GM19193 (cell line): ENCODE data around the gene CMIP.

ENCODE experiments used
- POLR2A ChIP-seq: IDR thresholded peaks from 4 replicates; pipeline ENCODE4 v1.6.1; 2011; ENCODE audit not compliant: insufficient read depth, insufficient read length; ENCODE audit errors: extremely low read depth

CMIP gene

DNA sequence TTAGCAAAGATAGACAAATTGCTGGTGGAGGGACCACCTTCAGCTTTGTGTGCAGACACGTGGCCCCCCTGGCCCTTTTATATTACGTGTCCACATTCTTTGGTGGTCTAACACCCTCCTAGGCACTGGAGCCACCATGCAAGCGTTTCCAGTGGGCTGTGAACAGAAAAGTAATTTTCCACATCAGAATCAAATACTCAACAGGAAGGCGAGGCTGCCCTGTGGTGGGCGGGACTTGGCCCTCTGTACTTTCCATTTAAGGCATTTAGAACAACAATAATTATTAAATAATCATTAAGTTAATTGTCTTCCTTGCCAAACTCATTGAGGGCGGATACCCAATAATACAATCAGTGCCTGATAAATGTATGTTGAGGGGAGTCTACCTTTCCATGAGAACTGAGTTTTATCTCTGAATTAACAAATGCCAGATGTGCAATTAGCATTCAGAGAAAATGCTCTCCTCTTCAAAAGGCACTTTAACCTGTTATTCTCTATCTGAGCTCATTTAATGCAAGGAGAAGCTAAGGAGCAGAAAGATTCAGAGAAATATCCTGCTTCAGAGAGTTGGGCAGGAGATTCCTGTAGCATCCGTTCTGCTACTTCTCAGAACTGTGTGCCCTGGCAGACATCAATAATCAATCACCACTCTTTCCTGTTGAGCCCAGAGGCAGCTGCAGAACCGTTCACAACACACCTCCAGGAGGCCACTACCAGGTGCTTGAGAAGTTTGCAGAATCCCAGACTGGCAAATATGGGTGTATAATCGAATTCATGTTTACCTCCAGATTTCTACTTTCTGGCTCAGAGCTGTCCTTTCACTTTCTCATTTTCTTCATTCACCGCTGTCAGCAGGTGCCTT lies 109.4 kb downstream of the CMIP start:
- no peak for TF ChIP-seq POLR2A

DNA sequence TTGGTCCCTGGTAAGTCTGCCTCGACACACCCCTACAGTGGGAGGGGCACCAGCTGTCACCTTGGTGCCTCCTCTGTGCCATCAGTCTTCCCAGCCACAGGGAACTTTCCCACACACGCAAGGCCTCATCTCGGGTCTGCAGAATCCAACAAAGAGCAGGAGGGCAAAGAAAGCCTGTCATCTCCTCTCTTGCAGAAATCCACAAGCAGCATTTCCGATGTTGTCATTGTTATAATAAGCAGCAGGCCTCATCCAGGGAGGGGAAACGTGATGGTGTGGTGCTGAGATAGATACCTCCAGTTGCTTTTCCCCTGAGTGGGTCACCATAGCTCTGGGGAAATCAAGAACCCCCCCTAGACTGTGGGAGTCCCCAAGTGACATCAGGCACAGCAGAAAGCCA lies 110.4 kb downstream of the CMIP start:
- no peak for TF ChIP-seq POLR2A

DNA sequence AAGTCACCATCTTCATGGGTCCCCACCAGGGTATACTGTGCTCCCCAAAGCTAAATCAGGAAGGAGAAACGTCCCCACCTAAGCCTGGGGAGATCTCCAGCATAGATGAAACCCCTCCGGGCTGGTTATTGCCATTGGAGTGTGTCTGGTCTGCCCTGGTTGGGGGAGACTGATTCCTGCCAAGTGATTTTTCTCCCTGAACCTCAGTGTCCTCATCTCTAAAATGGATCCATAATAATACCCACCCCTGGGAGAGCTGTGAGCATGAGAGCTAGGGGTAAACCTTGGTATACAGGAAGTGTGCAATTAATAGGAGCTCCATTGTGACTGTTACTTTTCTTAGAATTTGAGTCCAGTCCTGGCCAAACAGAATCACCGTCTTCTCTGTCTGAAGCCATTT lies 111.1 kb downstream of the CMIP start:
- TF ChIP-seq POLR2A = no peak

DNA sequence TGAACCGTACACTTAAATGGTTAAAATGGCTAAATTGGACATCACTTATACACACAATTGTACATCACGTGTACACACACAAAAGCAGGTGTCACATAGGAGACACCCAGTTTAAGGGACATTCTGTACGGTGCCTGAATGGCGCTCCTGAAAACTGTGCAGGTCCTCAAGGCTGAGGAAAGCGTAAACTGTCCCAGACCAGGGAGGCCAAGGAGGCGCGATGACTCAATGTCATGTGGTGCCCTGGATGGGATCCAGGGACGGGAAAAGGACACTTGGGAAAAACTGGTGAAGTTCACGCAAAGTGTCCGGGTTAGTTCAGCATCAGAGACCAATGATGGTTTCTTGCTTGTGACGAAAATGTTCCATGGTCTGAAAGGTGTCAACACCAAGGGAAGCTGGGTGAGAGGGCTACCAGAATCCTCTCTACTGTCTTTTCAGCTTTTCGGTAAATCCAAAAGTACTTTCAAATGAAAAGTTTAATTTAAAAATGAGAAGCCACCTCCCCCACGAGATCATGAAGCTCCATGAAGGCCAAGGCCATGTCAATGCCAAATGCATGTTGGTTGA lies 112.2 kb downstream of the CMIP start:
- TF ChIP-seq POLR2A = no peak

DNA sequence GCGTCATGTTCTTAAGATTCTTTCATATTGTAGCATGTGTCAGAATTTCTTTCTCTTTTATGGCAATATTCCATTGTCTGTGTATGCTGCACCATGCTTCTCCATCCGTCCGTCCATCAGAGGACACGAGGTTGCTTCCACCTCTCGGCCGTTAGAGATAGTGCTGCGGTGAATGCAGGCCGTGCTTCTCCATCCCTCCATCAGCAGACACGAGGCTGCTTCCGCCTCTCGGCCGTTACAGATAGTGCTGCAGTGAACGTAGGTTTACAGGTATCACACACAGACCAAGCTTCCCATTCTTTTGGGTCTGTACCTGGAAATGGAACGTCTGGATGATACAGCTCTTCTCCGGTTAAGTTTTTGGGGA lies 113.5 kb downstream of the CMIP start:
- no peak for TF ChIP-seq POLR2A

DNA sequence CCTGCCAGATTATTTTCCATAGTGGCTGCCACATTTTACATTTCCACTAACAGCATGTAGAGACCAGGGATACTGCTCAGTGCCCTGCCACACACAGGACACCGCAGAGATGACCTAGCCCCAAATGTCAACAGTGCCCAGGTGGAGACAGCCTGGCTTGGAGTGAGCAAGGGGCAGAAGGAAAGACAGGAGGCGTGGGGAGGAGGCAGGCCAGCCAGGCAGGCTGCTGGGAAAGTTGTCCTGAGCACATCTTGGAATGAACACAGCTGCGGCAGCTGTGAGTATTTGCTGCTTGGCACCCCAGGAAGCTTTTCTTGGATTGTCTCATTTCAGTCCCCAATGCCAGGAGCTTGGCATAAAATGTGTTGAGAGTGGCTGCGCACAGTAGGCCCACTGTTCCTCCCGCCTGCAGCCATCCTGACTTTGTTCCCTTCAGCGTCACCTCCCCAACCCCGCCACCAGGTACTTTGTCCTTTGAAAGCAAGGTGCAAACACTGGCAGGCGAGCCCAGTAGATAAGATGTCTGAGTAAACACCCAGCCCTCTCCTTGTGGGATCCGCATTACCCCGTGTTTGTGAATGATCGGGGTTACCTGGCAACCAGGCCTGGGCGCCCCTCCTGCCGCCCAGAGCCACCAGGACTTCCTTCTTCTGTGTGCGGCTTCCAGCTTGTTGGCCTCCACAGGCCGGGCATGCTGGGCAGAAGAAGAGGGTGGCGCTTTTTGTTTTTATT lies 114.0 kb downstream of the CMIP start:
- TF ChIP-seq POLR2A = no peak

DNA sequence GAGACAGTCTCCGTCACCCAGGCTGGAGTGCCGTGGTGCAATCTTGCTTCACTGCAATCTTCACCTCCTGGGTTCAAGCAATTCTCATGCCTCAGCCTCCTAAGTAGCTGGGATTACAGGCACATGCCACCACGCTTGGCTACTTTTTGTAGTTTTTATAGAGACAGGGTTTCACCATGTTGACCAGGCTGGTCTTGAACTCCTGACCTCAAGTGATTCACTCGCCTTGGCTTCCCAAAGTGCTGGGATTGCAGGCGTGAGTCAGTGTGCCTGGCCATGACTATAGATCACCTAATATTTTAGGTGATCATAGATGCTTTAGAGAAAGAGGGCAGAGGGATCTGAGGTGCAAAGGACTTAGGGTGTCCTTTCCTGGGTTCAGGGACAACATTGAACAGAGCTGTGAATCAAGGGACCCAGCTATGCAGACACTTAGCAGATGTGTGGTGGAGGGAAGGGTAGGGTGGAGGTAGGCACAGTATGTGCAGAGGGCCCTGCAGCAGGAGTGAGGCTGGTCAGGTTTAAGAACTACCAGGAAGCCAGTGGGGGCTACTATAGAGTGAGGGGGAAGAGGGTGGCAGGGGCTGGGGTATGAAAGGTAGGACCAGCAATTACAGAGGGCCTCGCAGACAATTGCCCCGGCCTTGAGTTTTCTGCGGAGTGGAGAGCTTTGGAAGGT lies 116.5 kb downstream of the CMIP start:
- no peak for TF ChIP-seq POLR2A

DNA sequence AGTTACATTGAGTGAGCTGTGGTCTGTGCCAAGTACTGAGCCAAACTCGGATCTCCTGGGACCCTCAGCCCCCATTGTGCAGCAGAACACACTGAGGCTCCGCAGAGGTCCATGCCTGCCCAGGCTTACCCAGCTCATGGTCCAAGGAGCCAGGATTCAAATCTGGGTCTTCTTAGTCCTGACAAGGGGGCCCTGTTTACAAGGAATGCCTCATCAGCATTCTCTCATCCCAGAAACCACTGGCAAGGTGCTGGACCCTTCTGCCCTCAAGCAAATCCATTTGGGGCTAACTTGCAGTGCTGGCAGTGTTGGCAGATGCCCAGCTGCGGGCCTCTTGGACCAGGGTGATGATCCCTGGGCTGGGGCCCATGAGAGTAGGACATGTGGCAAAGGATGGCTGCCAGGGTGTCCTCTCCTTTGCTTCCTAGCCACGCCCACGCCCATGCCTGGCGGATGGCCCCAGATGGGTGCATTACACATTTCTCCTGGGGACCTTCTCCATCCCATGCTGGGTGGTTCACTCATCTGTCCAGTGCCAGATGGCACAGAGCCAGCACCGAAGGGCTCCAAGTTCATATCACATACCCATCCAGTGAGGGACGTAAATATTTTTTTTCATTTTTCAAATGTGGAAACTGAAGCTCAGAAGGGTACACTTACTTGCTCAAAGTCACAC lies 117.7 kb downstream of the CMIP start:
- no peak for TF ChIP-seq POLR2A

DNA sequence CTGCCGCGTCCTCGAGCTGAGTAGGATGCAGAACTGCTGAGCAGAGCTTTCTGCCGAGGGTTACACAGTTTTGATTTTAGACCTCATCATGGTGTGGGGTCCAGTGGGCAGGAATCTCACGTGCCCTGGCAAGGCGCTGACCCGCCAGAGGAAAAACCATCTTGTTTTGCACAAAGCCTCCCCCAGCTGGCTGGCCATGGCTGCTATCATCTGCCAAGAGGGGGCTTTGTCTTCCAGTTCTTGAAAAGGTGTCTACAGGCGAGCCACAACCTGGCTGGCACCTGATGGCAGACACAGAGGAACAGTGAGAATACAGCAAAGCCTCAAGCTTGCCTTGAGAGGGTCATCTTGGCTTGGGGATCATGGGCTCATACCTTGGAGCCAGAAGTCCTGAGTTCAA lies 118.3 kb downstream of the CMIP start:
- TF ChIP-seq POLR2A = no peak

DNA sequence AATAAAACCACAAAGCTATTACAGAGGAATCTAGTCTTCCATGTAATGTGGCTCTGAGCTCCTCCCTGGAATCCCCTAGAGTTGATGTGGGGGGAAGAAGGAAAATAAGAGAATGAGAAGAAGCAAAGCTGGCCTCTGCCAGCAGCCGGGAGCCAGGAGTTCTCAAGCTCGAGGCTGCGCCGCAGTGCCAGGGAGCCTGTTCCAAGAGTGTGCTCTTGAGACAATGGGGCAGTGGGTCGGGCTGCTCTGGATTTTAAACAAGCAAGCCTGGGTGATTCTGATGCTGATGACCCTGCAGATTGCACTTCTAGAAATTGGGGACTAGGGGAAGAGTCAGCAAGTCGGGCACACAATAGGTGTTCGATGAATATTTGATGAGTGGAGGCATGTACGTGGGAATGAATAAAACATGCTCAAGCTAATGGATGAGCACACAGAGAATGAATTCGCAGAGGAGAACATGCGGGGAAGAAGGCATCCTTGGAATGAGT lies 119.9 kb downstream of the CMIP start:
- no peak for TF ChIP-seq POLR2A

DNA sequence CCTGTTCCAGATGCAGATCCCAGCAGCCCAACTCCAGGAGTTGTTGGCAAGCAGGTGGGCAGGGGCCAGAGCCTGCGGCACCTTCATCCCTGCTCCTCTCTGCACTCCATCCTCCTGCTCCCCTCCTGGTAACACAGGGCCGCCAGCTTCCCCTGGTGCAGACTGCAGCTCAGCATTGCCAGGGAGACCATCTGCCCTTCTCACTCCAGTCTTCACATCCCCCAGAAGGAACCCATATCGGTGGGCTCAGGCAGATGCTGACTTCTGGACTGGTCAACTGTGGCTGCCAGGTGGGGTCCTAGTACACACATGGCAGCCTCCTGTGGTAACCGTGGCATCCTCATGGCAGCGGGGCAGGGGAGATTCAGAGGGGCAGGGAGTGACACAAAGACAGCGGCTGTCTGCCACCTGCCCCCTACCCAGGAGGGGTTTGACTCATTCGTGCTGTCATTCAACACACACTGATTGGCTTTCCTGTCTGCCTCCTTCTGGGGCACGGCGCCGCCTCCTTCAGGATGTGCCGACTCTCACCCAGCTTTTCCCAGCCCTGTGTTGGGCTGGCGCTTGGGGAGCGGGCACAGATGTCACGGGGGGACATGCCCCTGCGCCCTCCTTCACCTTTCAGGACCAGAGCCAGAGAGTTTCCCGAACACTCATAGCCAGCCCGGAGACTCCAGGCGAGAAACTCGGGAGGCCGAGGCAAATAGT lies 120.9 kb downstream of the CMIP start:
- TF ChIP-seq POLR2A = no peak

DNA sequence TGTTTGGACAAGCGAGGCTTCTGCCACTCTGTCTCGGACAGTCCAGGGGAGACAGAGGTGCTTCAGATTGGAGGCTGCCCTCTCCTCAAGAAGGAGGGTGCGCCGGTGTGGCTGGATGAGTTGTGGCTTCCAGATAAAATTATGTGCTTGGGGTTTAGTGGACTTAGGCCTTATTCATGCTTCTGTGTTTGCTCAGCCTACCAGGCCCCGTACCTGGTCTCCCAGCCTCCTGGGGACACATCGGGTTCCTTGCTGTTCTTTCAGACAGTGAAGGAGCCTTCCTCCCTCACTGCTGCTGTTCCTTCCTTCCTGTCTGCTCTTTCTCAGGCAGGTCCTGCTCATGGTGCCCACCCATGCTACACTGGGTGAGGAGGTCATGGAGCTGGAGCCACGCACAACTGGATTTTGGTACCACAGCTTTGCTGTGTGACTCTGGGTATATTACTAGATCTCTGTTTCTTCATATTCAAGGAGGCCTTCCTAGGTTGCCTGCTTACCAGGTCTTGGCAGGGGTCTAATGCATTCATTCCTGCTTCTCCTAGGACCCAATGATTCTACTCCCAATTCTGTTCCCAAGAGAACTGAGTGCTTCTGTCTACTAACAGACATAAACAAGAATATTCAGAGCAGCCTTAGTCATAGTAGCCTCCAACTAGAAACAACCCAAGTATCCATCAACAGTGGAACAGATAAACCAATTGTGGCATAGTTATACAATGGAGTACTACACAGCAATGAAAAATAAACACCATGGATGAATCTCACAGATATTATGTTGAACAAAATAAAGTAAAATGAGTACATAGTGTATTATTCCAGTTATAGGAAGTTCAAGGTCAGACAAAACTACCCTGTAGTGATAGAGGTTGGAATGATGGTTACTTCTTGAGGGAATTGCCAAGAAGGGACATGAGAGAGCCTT lies 121.7 kb downstream of the CMIP start:
- TF ChIP-seq POLR2A = no peak

DNA sequence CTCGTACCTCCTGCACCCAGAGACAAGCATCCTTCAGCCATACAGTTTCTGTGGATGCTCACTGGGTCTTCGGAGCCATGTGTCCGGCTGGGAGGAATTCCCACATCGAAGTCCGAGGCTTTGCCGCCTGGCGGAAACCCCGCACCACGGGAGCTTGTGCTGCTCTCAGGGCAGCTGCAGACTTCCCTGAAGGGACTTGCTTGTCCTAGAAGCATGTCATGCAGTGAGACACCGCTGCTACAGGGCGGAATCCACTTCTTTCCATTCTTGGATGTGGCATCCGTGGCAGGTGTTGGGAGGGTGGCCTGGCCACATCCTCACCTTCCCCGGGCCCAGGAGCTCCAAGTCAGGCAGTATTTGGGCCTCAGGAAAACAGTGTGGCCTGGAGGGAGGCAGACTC lies 122.5 kb downstream of the CMIP start:
- no peak for TF ChIP-seq POLR2A
